HG03520 (cell line): ENCODE measurements around the gene LRMDA.

Experiments used
- ATAC-seq: cut with Tn5 transposase; IDR thresholded peaks from one replicate; pipeline ENCODE4 v1.9.1; 2021; ENCODE audit warnings: mild to moderate bottlenecking, moderate library complexity; ENCODE audit not compliant: unreplicated experiment

The LRMDA gene

GRCh38 chr10:75443362-75443761, 11.9 kb downstream of the LRMDA start:
- ATAC-seq: no peak

- no peak for ATAC-seq
Observed at GRCh38 chr10:75444781-75445386, 13.5 kb downstream of the LRMDA start.

- no peak for ATAC-seq
Observed at GRCh38 chr10:75446508-75446907, 15.1 kb downstream of the LRMDA start.

- ATAC-seq: no peak
Observed at GRCh38 chr10:75448166-75448565, 16.7 kb downstream of the LRMDA start.

- no peak for ATAC-seq
Observed at GRCh38 chr10:75449382-75450074, 18.1 kb downstream of the LRMDA start.

- ATAC-seq: no peak
Observed at GRCh38 chr10:75450075-75450445, 18.6 kb downstream of the LRMDA start.

- ATAC-seq: no peak
Observed at GRCh38 chr10:75450644-75451640, 19.5 kb downstream of the LRMDA start.

- no peak for ATAC-seq
Observed at GRCh38 chr10:75451831-75452230, 20.4 kb downstream of the LRMDA start.

GRCh38 chr10:75452997-75453396, 21.6 kb downstream of the LRMDA start:
- no peak for ATAC-seq

GRCh38 chr10:75456122-75456521, 24.7 kb downstream of the LRMDA start:
- no peak for ATAC-seq

GRCh38 chr10:75460059-75460458, 28.6 kb downstream of the LRMDA start:
- no peak for ATAC-seq

- ATAC-seq: no peak
Observed at GRCh38 chr10:75461672-75462649, 30.5 kb downstream of the LRMDA start.

- no peak for ATAC-seq
Observed at GRCh38 chr10:75462865-75463264, 31.4 kb downstream of the LRMDA start.

GRCh38 chr10:75464478-75465449, 33.3 kb downstream of the LRMDA start:
- ATAC-seq: no peak

- ATAC-seq: no peak
Observed at GRCh38 chr10:75465450-75465827, 34.0 kb downstream of the LRMDA start.

GRCh38 chr10:75466001-75466400, 34.6 kb downstream of the LRMDA start:
- ATAC-seq: no peak

- no peak for ATAC-seq
Observed at GRCh38 chr10:75466886-75467285, 35.5 kb downstream of the LRMDA start.

GRCh38 chr10:75468612-75469005, 37.2 kb downstream of the LRMDA start:
- ATAC-seq: no peak

- ATAC-seq: no peak
Observed at GRCh38 chr10:75469006-75469616, 37.7 kb downstream of the LRMDA start.
